Measurements from ENCODE around the gene PITPNC1.
A peak's percentile ranks its signal among the peaks of the same experiment; 100 is the strongest.
"Not testable (repeated sequence)": the region's sequence is repeated elsewhere in the genome, so short reads cannot be mapped to it uniquely, and the experiment has no call there.

Gene PITPNC1

DNA sequence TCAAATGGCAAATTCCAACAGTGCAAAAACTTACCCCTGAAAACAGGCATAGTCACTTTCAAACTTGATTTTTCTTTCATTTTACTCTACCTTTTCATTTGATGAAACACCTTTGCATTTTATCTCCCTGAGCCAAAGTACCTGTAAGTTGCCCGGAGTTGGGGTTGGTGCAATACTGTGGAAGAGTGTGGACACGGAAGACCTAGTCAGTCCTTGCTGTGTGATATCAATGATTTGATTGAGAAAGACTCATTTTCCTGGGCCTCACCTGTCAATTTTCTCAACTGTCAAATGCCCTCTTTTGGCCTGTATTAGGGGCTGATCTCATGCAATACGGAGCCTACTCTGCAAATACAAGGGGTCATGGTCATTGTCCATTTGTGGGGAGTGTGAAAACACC, 22.6 kb downstream of the PITPNC1 start:
- peaks cover 2% of the 10 kb centered on the region for H3K4me1 Mint-ChIP-seq
- H3K4me3 Mint-ChIP-seq = no peak overlapping the region

GRCh38 chr17:67400193-67400592, 23.1 kb downstream of the PITPNC1 start:
- peaks cover 2% of the 10 kb centered on the region for H3K4me1 Mint-ChIP-seq
- no peaks in the 10 kb centered on the region for H3K27me3 Mint-ChIP-seq
- ATAC-seq (ENCODE audit: low read depth) (no peak), DNase-seq (ENCODE audit: low spot score in 2 of 2) (no peak)
- no peak overlapping the region for H3K27ac Mint-ChIP-seq
- no peaks in the 10 kb centered on the region for H3K9me3 Mint-ChIP-seq
- no peaks in the 10 kb centered on the region for H3K36me3 Mint-ChIP-seq
- no peak overlapping the region for H3K4me3 Mint-ChIP-seq

More for the DNA sequence above, 22.6 kb downstream of the PITPNC1 start:
- DNase-seq (ENCODE audit: low spot score in 2 of 2) (no peak), ATAC-seq (ENCODE audit: low read depth) (no peak)
- H3K27ac Mint-ChIP-seq = no peak overlapping the region
- no peaks in the 10 kb centered on the region for H3K27me3 Mint-ChIP-seq
- H3K36me3 Mint-ChIP-seq = no peaks in the 10 kb centered on the region
- H3K9me3 Mint-ChIP-seq = no peaks in the 10 kb centered on the region

GRCh38 chr17:67401106-67401505, 24.0 kb downstream of the PITPNC1 start:
- H3K9me3 Mint-ChIP-seq = no peaks in the 10 kb centered on the region
- H3K27ac Mint-ChIP-seq = no peak overlapping the region
- peaks cover 2% of the 10 kb centered on the region for H3K4me1 Mint-ChIP-seq
- no peak overlapping the region for H3K4me3 Mint-ChIP-seq
- DNase-seq (ENCODE audit: low spot score in 2 of 2) (no peak), ATAC-seq (ENCODE audit: low read depth) (no peak)
- no peaks in the 10 kb centered on the region for H3K36me3 Mint-ChIP-seq
- no peaks in the 10 kb centered on the region for H3K27me3 Mint-ChIP-seq

DNA sequence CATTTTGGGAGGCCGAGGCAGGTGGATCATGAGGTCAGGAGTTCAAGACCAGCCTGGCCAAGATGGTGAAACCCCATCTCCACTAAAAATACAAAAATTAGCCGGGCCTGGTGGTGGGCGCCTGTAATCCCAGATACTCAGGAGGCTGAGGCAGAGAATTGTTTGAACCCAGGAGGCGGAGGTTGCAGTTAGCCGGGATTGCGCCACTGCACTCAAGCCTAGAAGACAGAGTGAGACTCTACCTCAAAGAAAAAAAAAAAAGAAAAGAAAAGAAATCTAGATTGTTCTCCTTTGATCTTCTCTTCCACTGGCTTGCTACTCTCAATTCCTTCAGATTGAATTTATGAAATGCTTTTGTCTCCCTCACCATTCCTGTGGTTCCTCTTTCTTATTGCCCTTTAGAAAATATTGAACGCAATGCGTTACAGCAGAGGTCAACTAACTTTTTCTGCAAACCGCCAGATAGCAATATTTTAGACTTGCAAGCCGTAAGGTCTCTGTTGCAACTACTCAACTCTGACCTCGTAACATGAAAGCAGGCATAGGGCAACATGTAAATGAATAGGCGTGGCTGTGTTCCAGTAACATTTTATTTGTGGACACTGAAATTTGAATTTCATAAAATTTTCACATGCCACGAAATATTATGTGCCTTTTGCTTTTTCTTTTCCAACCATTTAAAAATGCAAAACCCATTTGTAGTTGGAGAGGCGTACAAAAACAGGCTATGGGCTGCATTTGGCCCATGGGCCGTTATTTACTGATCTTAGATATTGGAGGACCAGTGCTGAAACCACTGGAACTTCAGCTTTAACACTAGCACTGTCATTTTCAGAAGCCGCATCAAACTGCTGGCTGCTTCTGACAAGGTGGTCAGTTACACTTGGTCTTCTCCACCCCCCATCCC, 24.8 kb downstream of the PITPNC1 start:
- H3K36me3 Mint-ChIP-seq = no peaks in the 10 kb centered on the region
- H3K4me3 Mint-ChIP-seq = peak overlapping the region; percentile 44
- no peak for DNase-seq (ENCODE audit: low spot score in 2 of 2)
- no peaks in the 10 kb centered on the region for H3K9me3 Mint-ChIP-seq
- H3K4me1 Mint-ChIP-seq = peaks cover 2% of the 10 kb centered on the region
- no peaks in the 10 kb centered on the region for H3K27me3 Mint-ChIP-seq
- no peak overlapping the region for H3K27ac Mint-ChIP-seq
- no peak for ATAC-seq (ENCODE audit: low read depth)

DNA sequence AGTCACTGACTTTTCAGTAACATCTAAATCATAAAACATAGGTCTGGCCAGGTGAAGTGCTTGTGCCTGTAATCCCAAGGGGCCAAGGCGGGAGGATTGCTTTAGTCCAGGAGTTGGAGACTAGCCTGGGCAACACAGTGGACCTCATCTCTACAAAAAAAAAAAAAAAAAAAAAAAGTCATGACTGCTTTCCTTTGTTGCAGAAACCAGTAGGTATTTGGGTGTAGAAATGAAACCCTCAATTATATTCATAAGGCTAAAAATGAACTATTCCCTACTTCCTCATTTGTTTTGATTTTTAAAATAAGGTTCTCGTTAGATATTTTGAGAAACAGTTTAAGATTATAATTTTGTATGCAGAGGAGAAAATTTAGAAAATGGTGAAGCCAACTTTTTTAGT, 26.0 kb downstream of the PITPNC1 start:
- H3K4me1 Mint-ChIP-seq = peaks cover 2% of the 10 kb centered on the region
- H3K27ac Mint-ChIP-seq = no peak overlapping the region
- ATAC-seq (ENCODE audit: low read depth) = no peak
- DNase-seq (ENCODE audit: low spot score in 2 of 2) = no peak
- H3K4me3 Mint-ChIP-seq = no peak overlapping the region
- no peaks in the 10 kb centered on the region for H3K9me3 Mint-ChIP-seq
- no peaks in the 10 kb centered on the region for H3K36me3 Mint-ChIP-seq
- H3K27me3 Mint-ChIP-seq = no peaks in the 10 kb centered on the region

DNA sequence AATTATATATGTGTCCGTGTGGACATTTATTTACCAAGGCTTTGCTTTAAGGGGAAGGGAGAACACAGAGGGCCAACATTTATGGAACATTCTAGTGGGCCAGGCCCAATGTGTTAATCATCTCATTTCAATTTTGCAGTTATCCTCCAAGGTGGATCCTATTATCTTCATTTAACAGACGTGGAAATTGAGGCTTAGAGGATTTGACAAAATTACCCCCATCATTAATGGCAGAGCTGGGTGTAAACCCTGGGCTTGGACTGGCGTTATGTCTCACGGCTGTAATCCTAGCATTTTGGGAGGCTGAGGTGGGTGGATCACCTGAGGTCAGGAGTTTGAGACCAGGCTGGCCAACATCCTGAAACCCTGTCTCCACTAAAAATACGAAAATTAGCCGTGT, 26.4 kb downstream of the PITPNC1 start:
- no peak for DNase-seq (ENCODE audit: low spot score in 2 of 2)
- Mint-ChIP-seq H3K27ac (no peak overlapping the region), H3K36me3 (peaks cover under 1% of the 10 kb centered on the region), H3K27me3 (no peaks in the 10 kb centered on the region), H3K9me3 (peaks cover under 1% of the 10 kb centered on the region), H3K4me1 (peaks cover 3% of the 10 kb centered on the region), H3K4me3 (no peak overlapping the region)
- ATAC-seq (ENCODE audit: low read depth) = no peak

- H3K4me3 Mint-ChIP-seq; H3K36me3 Mint-ChIP-seq; H3K27ac Mint-ChIP-seq; H3K27me3 Mint-ChIP-seq; DNase-seq (ENCODE audit: low spot score in 2 of 2); ATAC-seq (ENCODE audit: low read depth); H3K9me3 Mint-ChIP-seq; H3K4me1 Mint-ChIP-seq: not testable (repeated sequence)
These were observed 31.4 kb downstream of the PITPNC1 start for GRCh38 chr17:67408455-67408830.

DNA sequence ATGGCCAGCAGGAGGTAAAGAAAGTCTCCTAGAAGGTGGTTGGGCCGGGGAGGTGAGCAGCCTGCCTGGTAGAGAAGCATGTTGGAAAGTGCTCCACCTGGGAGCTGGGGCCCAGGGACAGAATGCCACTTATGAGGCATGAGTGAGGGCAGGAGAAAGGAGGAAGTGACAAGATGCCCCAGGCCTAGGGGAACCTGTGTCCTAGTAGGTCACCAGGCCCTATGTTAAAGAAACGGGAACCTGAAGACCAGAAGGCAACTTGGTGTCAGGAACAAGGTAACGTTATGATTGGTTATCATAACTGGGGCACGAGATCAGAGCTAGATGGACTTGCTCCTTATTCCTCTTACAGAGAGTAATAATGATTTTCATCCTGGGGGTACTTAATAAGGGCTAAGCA, 34.3 kb downstream of the PITPNC1 start:
- H3K4me3 Mint-ChIP-seq = no peak overlapping the region
- H3K36me3 Mint-ChIP-seq = peaks cover 7% of the 10 kb centered on the region
- no peak for ATAC-seq (ENCODE audit: low read depth)
- H3K9me3 Mint-ChIP-seq = peaks cover 7% of the 10 kb centered on the region
- no peaks in the 10 kb centered on the region for H3K27me3 Mint-ChIP-seq
- peaks cover 10% of the 10 kb centered on the region for H3K4me1 Mint-ChIP-seq
- H3K27ac Mint-ChIP-seq = no peak overlapping the region
- DNase-seq (ENCODE audit: low spot score in 2 of 2) = no peak

DNA sequence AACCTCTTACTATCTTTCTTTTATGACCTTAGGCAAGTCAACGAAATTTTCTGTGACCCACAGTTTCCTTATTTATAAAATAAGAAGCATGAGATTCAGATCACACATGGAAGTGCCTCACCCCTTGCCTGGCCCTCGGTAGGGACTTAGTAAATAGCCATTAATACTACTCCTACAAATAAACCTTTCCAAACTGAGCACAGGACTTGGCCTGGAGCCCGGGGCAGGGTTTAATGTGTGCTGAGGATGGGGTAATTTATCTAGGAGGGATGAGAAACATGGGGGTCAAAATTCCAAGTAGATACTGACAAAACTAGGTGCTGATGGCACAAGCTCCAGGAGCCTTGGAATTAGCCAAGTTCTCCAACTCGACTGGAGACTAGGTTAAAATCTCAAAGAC, 35.0 kb downstream of the PITPNC1 start:
- H3K27ac Mint-ChIP-seq = no peak overlapping the region
- DNase-seq (ENCODE audit: low spot score in 2 of 2) (no peak), ATAC-seq (ENCODE audit: low read depth) (no peak)
- no peak overlapping the region for H3K4me3 Mint-ChIP-seq
- peaks cover 10% of the 10 kb centered on the region for H3K4me1 Mint-ChIP-seq
- peaks cover 7% of the 10 kb centered on the region for H3K36me3 Mint-ChIP-seq
- no peaks in the 10 kb centered on the region for H3K27me3 Mint-ChIP-seq
- H3K9me3 Mint-ChIP-seq = peaks cover 7% of the 10 kb centered on the region

DNA sequence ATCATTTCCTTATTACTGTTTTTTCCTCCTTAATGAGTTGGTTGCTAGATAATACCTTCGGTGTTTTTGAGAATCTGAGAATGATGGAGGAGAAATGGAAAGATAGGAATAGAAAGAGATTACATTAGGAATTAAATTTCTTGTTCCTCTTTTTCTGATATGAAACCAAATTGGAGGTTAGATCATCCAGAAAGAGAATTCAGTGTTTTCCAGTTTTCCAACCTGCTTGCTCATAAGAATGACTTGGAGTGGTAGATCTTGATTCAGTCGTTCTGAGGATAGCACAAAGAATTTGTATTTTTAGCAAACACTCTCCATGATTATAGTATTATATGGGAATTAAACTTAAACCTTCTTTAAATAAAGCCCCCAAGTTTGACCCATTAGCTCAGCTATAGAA, 35.9 kb downstream of the PITPNC1 start:
- no peak overlapping the region for H3K27ac Mint-ChIP-seq

DNA sequence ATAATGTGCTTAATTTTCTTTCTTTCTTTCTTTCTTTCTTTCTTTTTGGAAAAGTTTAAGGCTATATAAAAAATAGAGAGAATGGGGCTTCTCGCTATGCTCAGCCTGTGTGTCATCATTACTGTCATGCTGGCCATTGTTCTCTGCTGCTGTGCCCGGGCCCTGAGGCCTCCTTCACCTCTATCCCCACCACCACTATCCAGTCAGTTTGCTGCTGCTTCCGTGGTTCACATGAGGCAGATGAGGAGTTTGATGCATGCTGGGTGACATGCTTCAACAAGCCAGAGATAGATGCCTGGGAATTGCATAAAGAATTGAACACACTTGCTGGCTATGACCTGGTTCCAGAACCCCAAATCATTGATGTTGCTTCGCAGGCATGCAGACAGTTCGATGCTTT, 36.3 kb downstream of the PITPNC1 start:
- ATAC-seq (ENCODE audit: low read depth) (no peak), DNase-seq (ENCODE audit: low spot score in 2 of 2) (no peak)
- H3K27me3 Mint-ChIP-seq = no peaks in the 10 kb centered on the region
- peaks cover 10% of the 10 kb centered on the region for H3K4me1 Mint-ChIP-seq
- no peak overlapping the region for H3K27ac Mint-ChIP-seq
- no peak overlapping the region for H3K4me3 Mint-ChIP-seq
- peaks cover 7% of the 10 kb centered on the region for H3K36me3 Mint-ChIP-seq
- peaks cover 7% of the 10 kb centered on the region for H3K9me3 Mint-ChIP-seq

More for the DNA sequence above, 35.9 kb downstream of the PITPNC1 start:
- DNase-seq (ENCODE audit: low spot score in 2 of 2) = no peak
- H3K27me3 Mint-ChIP-seq = no peaks in the 10 kb centered on the region
- H3K9me3 Mint-ChIP-seq = peaks cover 7% of the 10 kb centered on the region
- peaks cover 7% of the 10 kb centered on the region for H3K36me3 Mint-ChIP-seq
- ATAC-seq (ENCODE audit: low read depth) = no peak
- H3K4me3 Mint-ChIP-seq = no peak overlapping the region
- peaks cover 10% of the 10 kb centered on the region for H3K4me1 Mint-ChIP-seq

DNA sequence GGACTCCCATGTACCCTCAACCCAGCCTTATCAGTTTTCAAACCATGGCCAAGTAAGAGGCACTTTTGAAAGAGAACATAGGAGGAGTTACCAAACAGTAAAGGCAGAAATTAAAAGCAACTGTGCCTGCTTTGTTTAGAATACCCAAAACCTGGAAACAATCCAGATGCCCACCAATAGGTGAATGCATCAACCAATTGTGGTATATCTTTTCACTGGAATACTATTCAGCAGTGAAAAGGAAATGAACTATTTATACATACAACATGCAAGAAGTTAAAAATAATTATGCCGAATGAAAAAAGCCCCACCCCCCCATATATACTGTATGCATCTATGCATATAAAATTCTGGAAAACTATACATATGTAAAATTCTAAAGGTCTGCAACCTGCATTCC, 37.0 kb downstream of the PITPNC1 start:
- H3K4me3 Mint-ChIP-seq = no peak overlapping the region
- H3K27me3 Mint-ChIP-seq = no peaks in the 10 kb centered on the region
- H3K27ac Mint-ChIP-seq = no peak overlapping the region
- ATAC-seq (ENCODE audit: low read depth) (no peak), DNase-seq (ENCODE audit: low spot score in 2 of 2) (no peak)
- peaks cover 6% of the 10 kb centered on the region for H3K4me1 Mint-ChIP-seq
- H3K9me3 Mint-ChIP-seq = peaks cover 3% of the 10 kb centered on the region
- peaks cover 3% of the 10 kb centered on the region for H3K36me3 Mint-ChIP-seq

DNA sequence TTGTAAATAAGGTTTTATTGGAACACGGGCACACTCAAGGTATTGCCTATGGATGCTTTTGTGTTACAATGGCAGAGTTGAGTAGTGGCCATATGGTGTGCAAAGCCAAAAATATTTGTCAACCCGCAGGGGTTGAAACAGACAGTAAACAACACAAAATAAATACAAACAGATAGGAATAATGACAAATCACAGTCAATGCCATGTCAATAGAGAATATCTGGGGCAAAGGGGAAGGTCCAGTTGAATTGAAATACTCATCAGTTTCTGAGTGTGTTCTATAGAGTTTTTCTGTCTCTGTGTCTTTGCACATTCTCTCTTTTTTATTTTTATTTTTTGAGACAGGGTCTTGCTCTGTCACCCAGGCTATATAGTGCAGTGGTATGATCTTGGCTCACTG, 37.5 kb downstream of the PITPNC1 start:
- Mint-ChIP-seq H3K27ac (no peak overlapping the region), H3K4me1 (peaks cover 6% of the 10 kb centered on the region)

GRCh38 chr17:67415291-67415690, 38.2 kb downstream of the PITPNC1 start:
- Mint-ChIP-seq H3K4me1 (peaks cover 7% of the 10 kb centered on the region), H3K9me3 (peaks cover 3% of the 10 kb centered on the region), H3K36me3 (peaks cover 3% of the 10 kb centered on the region), H3K27ac (no peak overlapping the region), H3K4me3 (no peak overlapping the region), H3K27me3 (no peaks in the 10 kb centered on the region)
- DNase-seq (ENCODE audit: low spot score in 2 of 2) (no peak), ATAC-seq (ENCODE audit: low read depth) (no peak)

More for the DNA sequence above, 37.5 kb downstream of the PITPNC1 start:
- Mint-ChIP-seq H3K27me3 (no peaks in the 10 kb centered on the region), H3K36me3 (peaks cover 3% of the 10 kb centered on the region), H3K4me3 (no peak overlapping the region), H3K9me3 (peaks cover 3% of the 10 kb centered on the region)
- ATAC-seq (ENCODE audit: low read depth) = no peak
- no peak for DNase-seq (ENCODE audit: low spot score in 2 of 2)

GRCh38 chr17:67417507-67417906, 40.4 kb downstream of the PITPNC1 start:
- Mint-ChIP-seq H3K27ac (no peak overlapping the region), H3K4me1 (peaks cover 14% of the 10 kb centered on the region), H3K9me3 (peaks cover 3% of the 10 kb centered on the region), H3K36me3 (peaks cover 3% of the 10 kb centered on the region), H3K4me3 (no peak overlapping the region), H3K27me3 (no peaks in the 10 kb centered on the region)
- ATAC-seq (ENCODE audit: low read depth) = no peak
- no peak for DNase-seq (ENCODE audit: low spot score in 2 of 2)
